DOHH2 (cell line): ENCODE measurements around the gene PTPN3.

Experiments used
- H3F3A ChIP-seq: fragments of 200-600 bp; sonication (generic), shearing (Covaris generic); 2 replicates; pipeline ENCODE4 v1.6.0; 2016; ENCODE audit warnings: antibody characterized with exemption, mild to moderate bottlenecking; ENCODE audit not compliant: control insufficient read depth, insufficient read depth
- H3K27ac ChIP-seq: fragments of 200-600 bp; sonication (generic); 2 replicates; pipeline ENCODE4 v1.5.1; 2014; ENCODE audit warnings: low read depth, mild to moderate bottlenecking, low read length, moderate library complexity
- H3K27me3 ChIP-seq: fragments of 200-600 bp; sonication (generic); 2 replicates; pipeline ENCODE4 v1.6.1; 2014; ENCODE audit warnings: mild to moderate bottlenecking, low read length, mixed read lengths; ENCODE audit not compliant: control insufficient read depth
- H3K36me3 ChIP-seq: fragments of 200-600 bp; sonication (generic); 2 replicates; pipeline ENCODE4 v1.6.1; 2014; ENCODE audit warnings: mild to moderate bottlenecking, low read length, moderate library complexity, mixed read lengths; ENCODE audit not compliant: control insufficient read depth
- H3K4me1 ChIP-seq: fragments of 200-600 bp; sonication (generic); 2 replicates; pipeline ENCODE4 v1.6.1; 2014; ENCODE audit warnings: mild to moderate bottlenecking, low read length, mixed read lengths; ENCODE audit not compliant: control insufficient read depth
- H3K4me2 ChIP-seq: fragments of 200-600 bp; sonication (generic); 2 replicates; pipeline ENCODE4 v1.6.0; 2014; ENCODE audit warnings: mild to moderate bottlenecking, low read length, moderate library complexity
- H3K4me3 ChIP-seq: fragments of 200-600 bp; sonication (generic); 2 replicates; pipeline ENCODE4 v1.5.1; 2014; ENCODE audit warnings: mild to moderate bottlenecking, low read length, mixed read lengths
- H3K79me2 ChIP-seq: fragments of 200-600 bp; sonication (generic); 2 replicates; pipeline ENCODE4 v1.6.1; 2014; ENCODE audit warnings: mild to moderate bottlenecking, low read length, mixed read lengths; ENCODE audit not compliant: control insufficient read depth
- H3K9me2 ChIP-seq: fragments of 200-600 bp; sonication (generic); replicated peaks from 2 replicates; pipeline ENCODE4 v1.6.1; 2014; ENCODE audit warnings: mild to moderate bottlenecking, low read length, mixed read lengths; ENCODE audit not compliant: control insufficient read depth
- H3K9me3 ChIP-seq: fragments of 200-600 bp; sonication (generic); 2 replicates; pipeline ENCODE4 v1.6.1; 2014; ENCODE audit warnings: antibody characterized with exemption, low read length, mixed read lengths; ENCODE audit not compliant: control insufficient read depth, insufficient read depth
- H4K20me1 ChIP-seq: fragments of 200-600 bp; sonication (generic); 2 replicates; pipeline ENCODE4 v1.6.0; 2014; ENCODE audit warnings: low read depth, mild to moderate bottlenecking, antibody characterized with exemption, low read length, moderate library complexity; ENCODE audit not compliant: control insufficient read depth, insufficient read depth
- CTCF ChIP-seq: fragments of 200-600 bp; sonication (generic); IDR thresholded peaks from one replicate; pipeline ENCODE4 v1.5.1; 2014; ENCODE audit warnings: antibody characterized with exemption, mild to moderate bottlenecking, low read depth, low read length; ENCODE audit not compliant: poor library complexity, severe bottlenecking
- EZH2phosphoT487 ChIP-seq: fragments of 200-600 bp; sonication (generic); IDR thresholded peaks from 2 replicates; pipeline ENCODE4 v1.6.1; 2017; ENCODE audit warnings: borderline replicate concordance, mild to moderate bottlenecking, antibody characterized with exemption, low read length, moderate library complexity, mixed read lengths

PTPN3 gene

GRCh38 chr9:109452761-109453160 lies 45.3 kb downstream of the PTPN3 start:
- Histone ChIP-seq H3K4me1 (no peaks in the 10 kb centered on the region), H3K36me3 (no peaks in the 10 kb centered on the region), H3K27me3 (peaks cover 8% of the 10 kb centered on the region), H3K79me2 (no peaks in the 10 kb centered on the region), H3K9me3 (no peaks in the 10 kb centered on the region), H3K9me2 (no peaks in the 10 kb centered on the region), H4K20me1 (no peaks in the 10 kb centered on the region), H3K4me2 (no peak overlapping the region), H3K27ac (no peak overlapping the region), H3K4me3 (no peak overlapping the region), H3F3A (no peaks in the 10 kb centered on the region)
- TF ChIP-seq CTCF, result no peak
- no peak for TF ChIP-seq EZH2phosphoT487

DNA sequence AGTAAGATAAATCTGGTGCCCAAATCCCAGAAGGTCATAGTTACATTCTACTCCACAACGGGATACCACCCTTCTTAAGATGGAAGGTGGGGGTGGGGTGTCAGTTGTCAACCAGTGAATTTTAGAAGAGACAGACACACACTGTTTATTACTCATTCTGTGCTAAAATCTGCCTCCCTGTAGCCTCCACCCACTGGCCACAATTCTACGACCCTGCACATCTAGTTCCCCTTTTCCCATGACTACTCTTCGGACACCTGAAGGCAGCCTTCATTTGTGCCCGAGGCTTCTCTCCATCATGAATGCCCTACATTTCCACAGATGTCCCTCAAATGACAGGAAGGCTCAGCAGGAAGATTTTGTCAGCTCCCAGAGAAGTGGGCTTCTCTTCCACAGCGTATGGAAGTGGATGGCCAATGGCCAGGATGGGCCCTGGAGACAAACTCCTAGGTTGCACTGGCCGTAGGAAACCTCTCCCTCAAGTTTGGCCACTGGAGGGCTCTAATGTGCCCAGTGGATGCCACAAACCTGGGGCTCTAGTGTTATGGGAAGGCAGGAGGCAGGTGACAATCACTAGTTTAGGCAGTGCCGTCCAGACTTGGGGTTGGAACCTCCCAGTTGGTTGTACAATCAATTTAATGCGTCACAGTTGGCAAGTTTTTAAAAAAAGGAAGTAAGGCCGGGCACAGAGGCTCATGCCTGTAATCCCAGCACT lies 46.6 kb downstream of the PTPN3 start:
- no peaks in the 10 kb centered on the region for H3K36me3 ChIP-seq
- H3K79me2 ChIP-seq, result no peaks in the 10 kb centered on the region
- no peak for TF ChIP-seq EZH2phosphoT487
- no peak for TF ChIP-seq CTCF
- H4K20me1 ChIP-seq, result no peaks in the 10 kb centered on the region
- no peak overlapping the region for H3K27ac ChIP-seq
- no peak overlapping the region for H3K4me3 ChIP-seq
- no peaks in the 10 kb centered on the region for H3K4me1 ChIP-seq
- H3K9me2 ChIP-seq, result no peaks in the 10 kb centered on the region
- H3K9me3 ChIP-seq, result no peaks in the 10 kb centered on the region
- no peaks in the 10 kb centered on the region for H3F3A ChIP-seq
- no peak overlapping the region for H3K4me2 ChIP-seq
- peaks cover 14% of the 10 kb centered on the region for H3K27me3 ChIP-seq

DNA sequence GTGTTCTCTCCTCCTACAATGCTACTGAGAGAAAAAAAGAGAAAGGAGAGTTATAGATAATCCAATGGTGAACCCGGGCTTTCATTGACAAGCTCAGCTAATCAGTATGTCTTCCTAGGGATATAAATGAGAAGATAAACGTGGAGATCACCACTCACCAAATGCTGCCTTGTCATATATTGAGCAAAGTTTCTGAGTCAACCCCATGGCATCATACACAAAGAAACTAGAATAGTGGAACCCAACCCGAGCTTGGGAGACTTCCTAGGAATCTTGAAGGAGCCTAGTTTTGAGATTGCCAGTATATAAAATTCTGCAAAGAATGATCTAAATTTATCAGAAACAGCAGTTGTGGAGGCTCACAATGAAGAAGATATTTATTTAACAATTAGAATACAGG lies 47.8 kb downstream of the PTPN3 start:
- no peak overlapping the region for H3K27ac ChIP-seq
- TF ChIP-seq EZH2phosphoT487, result no peak
- no peak for TF ChIP-seq CTCF
- H4K20me1 ChIP-seq, result no peaks in the 10 kb centered on the region
- no peaks in the 10 kb centered on the region for H3F3A ChIP-seq
- no peak overlapping the region for H3K4me3 ChIP-seq
- no peaks in the 10 kb centered on the region for H3K4me1 ChIP-seq
- peaks cover 21% of the 10 kb centered on the region for H3K27me3 ChIP-seq
- H3K9me2 ChIP-seq, result no peaks in the 10 kb centered on the region
- no peaks in the 10 kb centered on the region for H3K36me3 ChIP-seq
- H3K9me3 ChIP-seq, result no peaks in the 10 kb centered on the region
- H3K4me2 ChIP-seq, result no peak overlapping the region
- H3K79me2 ChIP-seq, result no peaks in the 10 kb centered on the region
